Fibroblast of skin of left biceps (primary cell): ENCODE results near the gene POLR2F.

ENCODE experiments used
- DNase-seq, 2 experiments: peaks; one replicate each; pipeline ENCODE4 v3.0.0-alpha.2; 2013; ENCODE audit warnings: low read depth in 2 of 2

POLR2F gene

GRCh38 chr22:38005943-38006342, 52.4 kb downstream of the POLR2F start:
- DNase-seq, result no peak

GRCh38 chr22:38006906-38007305, 53.4 kb downstream of the POLR2F start:
- no peak for DNase-seq

- no peak for DNase-seq
Observed at GRCh38 chr22:38007330-38007902, 53.9 kb downstream of the POLR2F start.

GRCh38 chr22:38009000-38009806, 55.7 kb downstream of the POLR2F start:
- no peak for DNase-seq

- DNase-seq, result no peak
Observed at GRCh38 chr22:38012604-38013072, 59.1 kb downstream of the POLR2F start.

GRCh38 chr22:38014083-38014482, 60.6 kb downstream of the POLR2F start:
- no peak for DNase-seq

- no peak for DNase-seq
Observed at GRCh38 chr22:38016182-38017151, 63.0 kb downstream of the POLR2F start.

- DNase-seq, result peak in 1 of 2 experiments; percentile 5
Observed at GRCh38 chr22:38017272-38017920, 63.9 kb downstream of the POLR2F start.

GRCh38 chr22:38017939-38018885, 64.7 kb downstream of the POLR2F start:
- DNase-seq, result no peak
